Epidermal melanocyte (primary cell): Measurements from ENCODE around the gene CITED1.

Experiments used
- DNase-seq: peaks from one replicate; pipeline ENCODE4 v3.0.0; 2011; ENCODE audit warnings: low spot score; ENCODE audit not compliant: insufficient read length

CITED1 gene

GRCh38 chrX:72308566-72309296 lies 3.0 kb upstream of the CITED1 start:
- DNase-seq = peak; percentile 54

GRCh38 chrX:72308209-72308565 lies 2.5 kb upstream of the CITED1 start:
- no peak for DNase-seq

GRCh38 chrX:72307646-72308051 lies 1.9 kb upstream of the CITED1 start:
- DNase-seq = no peak

GRCh38 chrX:72306851-72307645 lies 1.3 kb upstream of the CITED1 start:
- DNase-seq = peak; percentile 45

GRCh38 chrX:72306085-72306801 lies 529 bp upstream of the CITED1 start:
- DNase-seq = no peak

- DNase-seq = no peak
These were observed 837 bp downstream of the CITED1 start for GRCh38 chrX:72304877-72305276.

GRCh38 chrX:72301781-72302180 lies 3.9 kb downstream of the CITED1 start:
- DNase-seq = no peak

- no peak for DNase-seq
These were observed 5.7 kb downstream of the CITED1 start for GRCh38 chrX:72299891-72300630.

GRCh38 chrX:72297953-72298730 lies 7.6 kb downstream of the CITED1 start:
- no peak for DNase-seq

- DNase-seq = no peak
These were observed 8.7 kb downstream of the CITED1 start for GRCh38 chrX:72296991-72297390.

GRCh38 chrX:72295745-72296144 lies 10.0 kb downstream of the CITED1 start:
- DNase-seq = no peak

- DNase-seq = no peak
These were observed 11.2 kb downstream of the CITED1 start for GRCh38 chrX:72294497-72294896.

- DNase-seq = no peak
These were observed 23.4 kb downstream of the CITED1 start for GRCh38 chrX:72282302-72282701.

GRCh38 chrX:72280321-72280845 lies 25.3 kb downstream of the CITED1 start:
- no peak for DNase-seq

- no peak for DNase-seq
These were observed 29.2 kb downstream of the CITED1 start for GRCh38 chrX:72276478-72276953.

- DNase-seq = no peak
These were observed 31.2 kb downstream of the CITED1 start for GRCh38 chrX:72274526-72274925.

GRCh38 chrX:72273718-72274117 lies 32.0 kb downstream of the CITED1 start:
- no peak for DNase-seq

- no peak for DNase-seq
These were observed 32.8 kb downstream of the CITED1 start for GRCh38 chrX:72272868-72273267.

GRCh38 chrX:72271812-72272211 lies 33.9 kb downstream of the CITED1 start:
- no peak for DNase-seq

- DNase-seq = no peak
These were observed 34.5 kb downstream of the CITED1 start for GRCh38 chrX:72271091-72271788.
